ENCODE measurements around the gene ELP4.
"Not testable (repeated sequence)": the region's sequence is repeated elsewhere in the genome, so short reads cannot be mapped to it uniquely, and the experiment has no call there.

Gene ELP4

DNA sequence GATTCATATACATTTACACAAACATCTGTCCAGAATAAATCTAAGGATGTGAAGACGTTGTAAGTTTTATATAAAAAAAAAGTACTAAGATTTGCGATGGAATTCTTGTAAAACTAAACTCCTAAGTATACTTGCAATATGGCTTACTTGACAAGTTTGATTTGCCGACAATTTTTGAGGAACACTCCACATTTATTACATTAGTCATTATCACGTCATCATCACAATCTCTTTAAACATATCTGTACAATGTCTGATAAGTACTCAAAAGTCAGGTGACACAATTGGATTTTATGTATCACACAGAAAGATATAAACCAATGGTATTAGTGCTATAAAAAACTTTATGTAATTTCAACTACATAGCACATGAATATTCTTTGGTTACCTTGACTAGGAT, 30.5 kb upstream of the ELP4 start:
- DNase-seq (ENCODE audit: low read depth) = no peak
- TF ChIP-seq MAX (IDR thresholded peaks at IDR 0.05; ENCODE audit: low read depth, low read length) = no peak
- TF ChIP-seq POLR2A (IDR thresholded peaks at IDR 0.05; ENCODE audit: extremely low read depth, insufficient read length) = no peak
- no peak for TF ChIP-seq MYC (IDR thresholded peaks at IDR 0.05; ENCODE audit: low read depth, low read length)
- TF ChIP-seq, protein P1, sequence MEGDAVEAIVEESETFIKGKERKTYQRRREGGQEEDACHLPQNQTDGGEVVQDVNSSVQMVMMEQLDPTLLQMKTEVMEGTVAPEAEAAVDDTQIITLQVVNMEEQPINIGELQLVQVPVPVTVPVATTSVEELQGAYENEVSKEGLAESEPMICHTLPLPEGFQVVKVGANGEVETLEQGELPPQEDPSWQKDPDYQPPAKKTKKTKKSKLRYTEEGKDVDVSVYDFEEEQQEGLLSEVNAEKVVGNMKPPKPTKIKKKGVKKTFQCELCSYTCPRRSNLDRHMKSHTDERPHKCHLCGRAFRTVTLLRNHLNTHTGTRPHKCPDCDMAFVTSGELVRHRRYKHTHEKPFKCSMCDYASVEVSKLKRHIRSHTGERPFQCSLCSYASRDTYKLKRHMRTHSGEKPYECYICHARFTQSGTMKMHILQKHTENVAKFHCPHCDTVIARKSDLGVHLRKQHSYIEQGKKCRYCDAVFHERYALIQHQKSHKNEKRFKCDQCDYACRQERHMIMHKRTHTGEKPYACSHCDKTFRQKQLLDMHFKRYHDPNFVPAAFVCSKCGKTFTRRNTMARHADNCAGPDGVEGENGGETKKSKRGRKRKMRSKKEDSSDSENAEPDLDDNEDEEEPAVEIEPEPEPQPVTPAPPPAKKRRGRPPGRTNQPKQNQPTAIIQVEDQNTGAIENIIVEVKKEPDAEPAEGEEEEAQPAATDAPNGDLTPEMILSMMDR (IDR thresholded peaks at IDR 0.05; ENCODE audit: low read depth, low read length) = no peak
- H3K4me3 ChIP-seq (ENCODE audit: low read depth, low read length) = no peak overlapping the region

- no peak overlapping the region for H3K4me3 ChIP-seq (ENCODE audit: low read depth, low read length)
- DNase-seq (ENCODE audit: low read depth) = no peak
- no peak for TF ChIP-seq MAX (IDR thresholded peaks at IDR 0.05; ENCODE audit: low read depth, low read length)
- TF ChIP-seq, protein P1 (IDR thresholded peaks at IDR 0.05; ENCODE audit: low read depth, low read length) = no peak
- TF ChIP-seq POLR2A (IDR thresholded peaks at IDR 0.05; ENCODE audit: extremely low read depth, insufficient read length) = no peak
- no peak for TF ChIP-seq MYC (IDR thresholded peaks at IDR 0.05; ENCODE audit: low read depth, low read length)
These were observed 28.6 kb upstream of the ELP4 start for GRCh38 chr11:31480930-31481329.

DNA sequence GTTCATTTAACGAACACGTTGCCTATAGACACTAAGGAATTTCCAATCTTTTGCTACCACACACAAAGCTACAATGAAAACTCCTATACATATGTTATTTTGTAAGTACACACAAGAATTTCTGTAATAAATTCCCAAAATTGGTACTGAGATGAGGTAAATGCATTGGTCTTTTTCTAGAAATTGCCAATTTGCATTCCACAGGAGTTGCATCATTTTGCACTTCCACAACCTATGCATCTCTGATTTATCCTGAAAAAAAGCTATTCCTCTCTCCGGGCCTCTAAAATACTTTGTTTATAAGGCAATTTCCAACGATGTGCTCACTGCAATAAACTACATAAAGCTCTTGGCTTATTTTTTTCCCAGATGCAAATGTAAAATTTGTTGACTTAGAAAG, 25.1 kb upstream of the ELP4 start:
- TF ChIP-seq MAX (IDR thresholded peaks at IDR 0.05; ENCODE audit: low read depth, low read length) = no peak
- no peak for TF ChIP-seq MYC (IDR thresholded peaks at IDR 0.05; ENCODE audit: low read depth, low read length)
- TF ChIP-seq, protein P1 (IDR thresholded peaks at IDR 0.05; ENCODE audit: low read depth, low read length) = no peak
- no peak for TF ChIP-seq POLR2A (IDR thresholded peaks at IDR 0.05; ENCODE audit: extremely low read depth, insufficient read length)
- H3K4me3 ChIP-seq (ENCODE audit: low read depth, low read length) = no peak overlapping the region
- DNase-seq (ENCODE audit: low read depth) = no peak

DNA sequence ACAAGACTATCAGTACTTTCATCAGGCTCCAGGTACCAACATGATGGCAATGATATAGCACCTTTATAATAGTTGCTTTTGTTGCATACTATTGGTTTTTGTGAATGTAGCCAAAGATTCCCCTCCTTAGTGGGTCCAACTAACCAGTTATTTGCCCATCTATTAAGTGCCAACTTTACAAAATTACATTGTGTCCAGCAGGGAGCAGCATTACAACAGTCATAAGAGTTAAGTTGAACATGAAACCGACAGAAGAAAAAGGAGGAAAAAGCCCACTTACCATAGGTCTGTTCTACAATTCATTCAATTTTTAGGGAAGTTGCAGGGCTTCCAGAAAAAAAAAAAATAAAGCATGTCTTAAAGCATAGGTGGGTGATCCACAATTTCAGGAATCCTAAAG, 21.7 kb upstream of the ELP4 start:
- DNase-seq (ENCODE audit: low read depth) = peak; percentile 57
- no peak overlapping the region for H3K4me3 ChIP-seq (ENCODE audit: low read depth, low read length)
- TF ChIP-seq, protein P1 (IDR thresholded peaks at IDR 0.05; ENCODE audit: low read depth, low read length) = peak; percentile 5
- no peak for TF ChIP-seq MYC (IDR thresholded peaks at IDR 0.05; ENCODE audit: low read depth, low read length)

GRCh38 chr11:31492320-31492913, 17.1 kb upstream of the ELP4 start:
- H3K4me3 ChIP-seq (ENCODE audit: low read depth, low read length) = no peak overlapping the region
- TF ChIP-seq, protein P1 (IDR thresholded peaks at IDR 0.05; ENCODE audit: low read depth, low read length) = no peak
- TF ChIP-seq MAX (IDR thresholded peaks at IDR 0.05; ENCODE audit: low read depth, low read length) (no peak), MYC (IDR thresholded peaks at IDR 0.05; ENCODE audit: low read depth, low read length) (no peak), POLR2A (IDR thresholded peaks at IDR 0.05; ENCODE audit: extremely low read depth, insufficient read length) (no peak)
- no peak for DNase-seq (ENCODE audit: low read depth)

DNA sequence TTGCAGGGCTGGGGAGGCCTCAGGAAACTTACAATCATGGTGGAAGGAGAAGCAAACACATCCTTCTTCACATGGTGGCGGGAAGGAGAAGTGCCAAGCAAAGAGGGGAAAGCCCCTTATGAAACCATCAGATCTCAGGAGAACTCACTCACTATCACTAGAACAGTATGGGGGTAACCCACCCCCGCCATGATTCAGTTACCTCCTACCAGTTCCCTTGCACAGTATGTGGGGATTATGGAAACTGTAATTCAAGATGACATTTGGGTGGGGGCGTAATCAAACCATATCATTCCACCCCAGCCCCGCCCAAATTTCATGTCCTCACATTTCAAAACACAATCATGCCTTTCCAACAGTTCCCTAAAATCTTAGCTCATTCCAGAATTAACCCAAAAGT, 16.3 kb upstream of the ELP4 start:
- TF ChIP-seq POLR2A (IDR thresholded peaks at IDR 0.05; ENCODE audit: extremely low read depth, insufficient read length) = no peak
- TF ChIP-seq MAX (IDR thresholded peaks at IDR 0.05; ENCODE audit: low read depth, low read length) = no peak
- TF ChIP-seq, protein P1 (IDR thresholded peaks at IDR 0.05; ENCODE audit: low read depth, low read length) = no peak
- TF ChIP-seq MYC (IDR thresholded peaks at IDR 0.05; ENCODE audit: low read depth, low read length) = no peak
- no peak for DNase-seq (ENCODE audit: low read depth)
- no peak overlapping the region for H3K4me3 ChIP-seq (ENCODE audit: low read depth, low read length)

DNA sequence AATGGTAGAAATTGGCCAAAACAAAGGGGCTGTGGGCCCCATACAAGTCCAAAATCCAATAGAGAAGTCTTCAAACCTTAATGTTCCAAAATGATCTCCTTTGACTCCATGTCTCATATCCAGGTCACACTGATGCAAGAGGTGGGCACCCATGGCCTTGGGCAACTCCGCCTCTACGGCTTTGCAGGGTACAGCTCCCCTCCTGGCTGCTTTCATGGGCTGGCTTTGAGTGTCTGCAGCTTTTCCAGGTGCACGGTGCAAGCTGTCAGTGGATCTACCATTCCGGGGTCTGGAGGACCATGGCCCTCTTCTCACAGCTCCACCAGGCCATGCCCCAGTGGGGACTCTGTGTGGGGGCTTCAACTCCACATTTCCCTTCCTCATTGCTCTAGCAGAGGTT, 15.8 kb upstream of the ELP4 start:
- DNase-seq (ENCODE audit: low read depth); H3K4me3 ChIP-seq (ENCODE audit: low read depth, low read length): not testable (repeated sequence)

Data from NB4 (cell line).